H1 (cell line): ENCODE data around the gene MAGI2. TPM values are rescaled to one million over a fixed set of nuclear protein-coding genes. Genes with fewer than 3 reads are reported as not detected.

ENCODE experiments used
- CTCF ChIA-PET: fragments of 300-600 bp; sonication (Branson Sonifier 250); formaldehyde crosslinking; loops from one replicate; lab custom pipeline; 2021; ENCODE audit not compliant: partially characterized antibody; lab: Charles Lee
- POLR2A ChIA-PET: fragments of 300-600 bp; sonication (Branson Sonifier 250); formaldehyde crosslinking; loops from one replicate; lab custom pipeline; 2021; ENCODE audit warnings: inconsistent platforms; ENCODE audit not compliant: partially characterized antibody; lab: Charles Lee
- DNase-seq, 2 experiments: peaks; one replicate each; pipeline versions ENCODE4 v3.0.0 to v3.0.0-alpha.2; 2010 to 2022; ENCODE audit warnings: low spot score in 2 of 2, low read depth in 1 of 2, mixed read lengths in 1 of 2
- FAIRE-seq: peaks from 2 replicates; lab custom pipeline; 2011; peaks lifted over from hg19 to GRCh38; lab: Jason Lieb, UNC
- H2AFZ ChIP-seq: 2 replicates; pipeline ENCODE4 v1.8.1; 2012; ENCODE audit warnings: low read length, inconsistent platforms
- H2AK5ac ChIP-seq: 2 replicates; pipeline ENCODE4 v1.6.1; 2013; ENCODE audit warnings: low read depth, low read length
- H2BK120ac ChIP-seq: replicated peaks from 2 replicates; pipeline ENCODE3; 2013; ENCODE audit warnings: low read depth, low read length, inconsistent platforms
- H2BK12ac ChIP-seq: 2 replicates; pipeline ENCODE4 v1.6.1; 2013; ENCODE audit warnings: low read depth, low read length
- H2BK15ac ChIP-seq: 2 replicates; pipeline ENCODE4 v1.6.1; 2013; ENCODE audit warnings: low read length
- H2BK20ac ChIP-seq: 2 replicates; pipeline ENCODE4 v1.6.1; 2013; ENCODE audit warnings: low read length
- H2BK5ac ChIP-seq: 2 replicates; pipeline ENCODE4 v1.6.1; 2013; ENCODE audit warnings: low read depth, low read length
- H3K14ac ChIP-seq: 2 replicates; pipeline ENCODE4 v1.6.1; 2013; ENCODE audit warnings: inconsistent platforms; ENCODE audit not compliant: insufficient read length
- H3K18ac ChIP-seq: 2 replicates; pipeline ENCODE4 v1.6.1; 2013; ENCODE audit warnings: low read length; ENCODE audit errors: extremely low read depth
- H3K23ac ChIP-seq: 2 replicates; pipeline ENCODE4 v1.6.1; 2013; ENCODE audit warnings: inconsistent platforms; ENCODE audit not compliant: insufficient read length
- H3K23me2 ChIP-seq: 2 replicates; pipeline ENCODE4 v1.6.1; 2013; ENCODE audit warnings: low read depth, low read length
- H3K27ac ChIP-seq: 2 replicates; pipeline ENCODE4 v1.6.1; 2011; ENCODE audit warnings: low read depth, low read length, inconsistent platforms
- H3K27me3 ChIP-seq, 4 experiments: replicated peaks in 1 of 4; 1 replicate in 1 of 4; 2 replicates in 3 of 4; pipeline versions ENCODE4 v1.6.1 to v1.8.1; 2011 to 2013; ENCODE audit warnings: low read length in 3 of 4, mild to moderate bottlenecking in 3 of 4, inconsistent platforms in 2 of 4, mixed read lengths in 2 of 4, moderate library complexity in 1 of 4; ENCODE audit not compliant: control insufficient read depth in 3 of 4, insufficient read depth in 3 of 4; ENCODE audit errors: extremely low read depth in 1 of 4
- H3K36me3 ChIP-seq, 4 experiments: 2 replicates each; pipeline versions ENCODE4 v1.6.1 to v1.8.1; 2011 to 2013; ENCODE audit warnings: mild to moderate bottlenecking in 4 of 4, low read length in 3 of 4, moderate library complexity in 2 of 4, control low read depth in 1 of 4, inconsistent platforms in 1 of 4; ENCODE audit not compliant: insufficient read depth in 4 of 4, control insufficient read depth in 2 of 4
- H3K4ac ChIP-seq: replicated peaks from 2 replicates; pipeline ENCODE3; 2013; ENCODE audit warnings: low read length, low read depth, mixed read lengths, inconsistent platforms; ENCODE audit not compliant: insufficient read length
- H3K4me1 ChIP-seq, 4 experiments: replicated peaks in 1 of 4; 1 replicate in 1 of 4; 2 replicates in 3 of 4; pipeline versions ENCODE4 v1.6.1 to v1.8.1; 2011 to 2013; ENCODE audit warnings: low read length in 3 of 4, inconsistent platforms in 2 of 4, mixed read lengths in 1 of 4; ENCODE audit not compliant: insufficient read depth in 4 of 4, control insufficient read depth in 3 of 4
- H3K4me2 ChIP-seq, 2 experiments: 2 replicates each; pipeline versions ENCODE4 v1.6.1 to v1.8.1; 2011 to 2013; ENCODE audit warnings: low read depth in 2 of 2, low read length in 2 of 2, control low read depth in 1 of 2, inconsistent platforms in 1 of 2, mild to moderate bottlenecking in 1 of 2; ENCODE audit not compliant: insufficient read depth in 1 of 2
- H3K4me3 ChIP-seq, 4 experiments: fragments of 200-600, 300-600 bp in 1 of 4; sonication (generic), shearing (Covaris generic), sonication (Bioruptor Twin) in 1 of 4; 2 replicates each; pipeline versions ENCODE4 v1.5.1 to v1.8.1; 2011 to 2016; ENCODE audit warnings: low read length in 4 of 4, low read depth in 3 of 4, control low read depth in 2 of 4, inconsistent platforms in 2 of 4, mild to moderate bottlenecking in 2 of 4, mixed read lengths in 1 of 4, moderate library complexity in 1 of 4; ENCODE audit not compliant: insufficient read depth in 2 of 4; ENCODE audit errors: extremely low read depth in 1 of 4
- H3K56ac ChIP-seq: replicated peaks from 2 replicates; pipeline ENCODE3; 2013; ENCODE audit warnings: low read depth, mild to moderate bottlenecking, mixed read lengths, low read length, inconsistent platforms; ENCODE audit not compliant: insufficient read length
- H3K79me1 ChIP-seq: 2 replicates; pipeline ENCODE4 v1.6.1; 2013; ENCODE audit warnings: low read depth, low read length, control low read depth
- H3K79me2 ChIP-seq, 2 experiments: 2 replicates each; pipeline versions ENCODE4 v1.6.1 to v1.8.1; 2012 to 2013; ENCODE audit warnings: low read length in 2 of 2, mild to moderate bottlenecking in 2 of 2, inconsistent platforms in 1 of 2; ENCODE audit not compliant: insufficient read depth in 2 of 2, control insufficient read depth in 1 of 2
- H3K9ac ChIP-seq, 4 experiments: replicated peaks in 1 of 4; 1 replicate in 1 of 4; 2 replicates in 3 of 4; pipeline versions ENCODE4 v1.6.1 to v1.8.1; 2011 to 2013; ENCODE audit warnings: low read depth in 3 of 4, low read length in 3 of 4, control low read depth in 2 of 4, mild to moderate bottlenecking in 2 of 4, moderate library complexity in 2 of 4, inconsistent platforms in 1 of 4; ENCODE audit errors: extremely low read depth in 1 of 4
- H3K9me3 ChIP-seq, 2 experiments: 2 replicates each; pipeline versions ENCODE4 v1.6.1 to v1.8.1; 2012 to 2013; ENCODE audit warnings: mild to moderate bottlenecking in 2 of 2, moderate library complexity in 2 of 2, control low read depth in 1 of 2, inconsistent platforms in 1 of 2, low read depth in 1 of 2, low read length in 1 of 2, mixed read lengths in 1 of 2; ENCODE audit not compliant: insufficient read depth in 2 of 2
- H4K20me1 ChIP-seq, 2 experiments: replicated peaks in 1 of 2; 2 replicates each; pipeline versions ENCODE3 to v1.8.1; 2011 to 2013; ENCODE audit warnings: inconsistent platforms in 2 of 2, low read length in 2 of 2, mild to moderate bottlenecking in 1 of 2; ENCODE audit not compliant: insufficient read depth in 2 of 2, control insufficient read depth in 1 of 2
- H4K5ac ChIP-seq: 2 replicates; pipeline ENCODE4 v1.6.1; 2013; ENCODE audit warnings: low read length, low read depth, mixed read lengths, inconsistent platforms; ENCODE audit not compliant: insufficient read length
- H4K8ac ChIP-seq: 2 replicates; pipeline ENCODE4 v1.8.0; 2013; ENCODE audit warnings: mild to moderate bottlenecking, moderate library complexity, low read length, inconsistent platforms; ENCODE audit not compliant: insufficient read depth; ENCODE audit errors: extremely low read depth
- H4K91ac ChIP-seq: replicated peaks from 2 replicates; pipeline ENCODE3; 2013; ENCODE audit warnings: low read length, mixed read lengths, inconsistent platforms; ENCODE audit not compliant: insufficient read length
- ASH2L ChIP-seq: fragments of 200-600, 300-600 bp; sonication (generic); IDR thresholded peaks from one replicate; pipeline ENCODE4 v1.7.1; 2017; ENCODE audit warnings: low read length
- CEBPB ChIP-seq: IDR thresholded peaks from 2 replicates; pipeline ENCODE4 v1.6.1; 2012; ENCODE audit warnings: low read depth, low read length
- CREB1 ChIP-seq: IDR thresholded peaks from 2 replicates; pipeline ENCODE4 v1.6.1; 2012; ENCODE audit warnings: inconsistent platforms
- CTBP2 ChIP-seq: IDR thresholded peaks from 2 replicates; pipeline ENCODE4 v1.7.0; 2011; ENCODE audit warnings: borderline replicate concordance, mild to moderate bottlenecking, moderate library complexity, mixed read lengths, low read length; ENCODE audit not compliant: insufficient read depth, insufficient read length
- EGR1 ChIP-seq: IDR thresholded peaks from 2 replicates; pipeline ENCODE4 v1.6.1; 2011; ENCODE audit warnings: low read depth, low read length, borderline replicate concordance
- FOSL1 ChIP-seq: IDR thresholded peaks from 2 replicates; pipeline ENCODE4 v1.6.1; 2011; ENCODE audit warnings: mild to moderate bottlenecking, low read depth, low read length, moderate library complexity; ENCODE audit not compliant: insufficient read depth
- HDAC6 ChIP-seq: IDR thresholded peaks from one replicate; pipeline ENCODE4 v1.7.1; 2012; ENCODE audit warnings: low read depth, mild to moderate bottlenecking, inconsistent platforms, low read length, moderate library complexity
- KDM4A ChIP-seq: IDR thresholded peaks from one replicate; pipeline ENCODE4 v1.7.1; 2012; ENCODE audit warnings: low read depth, mild to moderate bottlenecking, moderate library complexity, low read length, inconsistent platforms; ENCODE audit not compliant: severe bottlenecking
- SP2 ChIP-seq: IDR thresholded peaks from 2 replicates; pipeline ENCODE4 v1.6.1; 2012; ENCODE audit warnings: mild to moderate bottlenecking, low read length, inconsistent platforms
- SUZ12 ChIP-seq: fragments of 200-600 bp; sonication (generic); IDR thresholded peaks from 2 replicates; pipeline ENCODE4 v1.6.1; 2012; ENCODE audit warnings: mild to moderate bottlenecking, inconsistent platforms, low read length, moderate library complexity, mixed read lengths
- TAF7 ChIP-seq: optimal IDR thresholded peaks from 2 replicates; pipeline ENCODE3; 2011; ENCODE audit warnings: low read depth, mild to moderate bottlenecking, inconsistent platforms, low read length, moderate library complexity, borderline replicate concordance
- TCF12 ChIP-seq: IDR thresholded peaks from 2 replicates; pipeline ENCODE4 v1.6.1; 2011; ENCODE audit warnings: low read depth, mild to moderate bottlenecking, low read length
- WGBS, 2 experiments: shearing (Covaris generic) in 1 of 2; methylation state at CpG; one replicate each; pipeline versions ENCODE4 v1.1.6 to v1.1.7; 2013 to 2015; ENCODE audit warnings: low lambda C conversion rate in 2 of 2, mixed read lengths in 2 of 2, inconsistent platforms in 1 of 2, low coverage in 1 of 2, missing lambda C conversion rate in 1 of 2; ENCODE audit not compliant: insufficient replicate concordance in 2 of 2, insufficient coverage in 1 of 2, insufficient read length in 1 of 2; ENCODE audit errors: extremely low coverage in 1 of 2, missing lambda C conversion rate in 1 of 2; 5-methylcytosine and 5-hydroxymethylcytosine counted together
- polyA plus RNA-seq, 7 experiments: library from polyadenylated mRNA; depleted of rRNA in 3 of 7; stranded (reverse) in 5 of 7; unstranded in 2 of 7; fragments of >200 nt in 5 of 7; fragments of 200-250 nt in 2 of 7; gene quantifications; 1 replicate in 5 of 7; 2 replicates in 1 of 7; 4 replicates in 1 of 7; pipeline versions ENCODE4 v1.2.1 to v1.2.3, GENCODE V29; 2011 to 2013; ENCODE audit warnings: missing spikeins in 2 of 7, mixed read lengths in 2 of 7
- total RNA-seq: library from RNA; stranded (reverse); fragmentation: NEBNext Ultra II Directional; extraction: Animal tissue kit (Norgen Biotek cat#: 25700); gene quantifications from 2 replicates; pipeline ENCODE4 v1.2.1, GENCODE V29; 2021
- TF ChIP-seq, protein P1 (sequence below): IDR thresholded peaks from 2 replicates; pipeline ENCODE4 v1.6.1; 2011; ENCODE audit warnings: low read depth, mild to moderate bottlenecking, low read length; ENCODE audit not compliant: insufficient read depth
- TF ChIP-seq, protein P2 (sequence below): IDR thresholded peaks from 2 replicates; pipeline ENCODE4 v1.6.1; 2012; ENCODE audit warnings: inconsistent platforms

Gene MAGI2
- total and polyA plus RNA-seq, 2 of the 8 experiments (the other 6 are each of a cell fraction or from before 2014, with no cell fraction given) = 6.0 to 27.3 TPM

DNA sequence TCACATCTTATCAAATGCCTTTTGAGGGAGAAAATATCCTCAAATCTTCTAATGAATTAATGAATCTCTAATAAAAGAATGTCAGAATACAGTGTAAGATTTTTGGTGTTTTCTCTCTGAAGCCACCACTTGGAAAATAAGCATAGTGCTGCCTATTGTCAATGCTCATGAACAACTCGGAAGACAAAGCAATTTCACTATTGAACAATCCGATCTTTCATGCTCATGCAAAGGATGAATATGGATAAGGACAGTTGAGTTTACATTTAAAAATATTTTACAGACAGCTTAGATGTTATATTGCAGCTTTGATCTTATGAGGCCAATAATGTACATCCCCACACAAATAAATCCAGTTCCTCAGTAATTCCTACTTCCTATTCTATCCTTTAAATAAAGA lies 40.6 kb downstream of the MAGI2 start:
- Histone ChIP-seq H3K4ac (no peak overlapping the region), H3K4me1 (no peaks in the 10 kb centered on the region), H3K36me3 (no peaks in the 10 kb centered on the region), H3K4me2 (no peak overlapping the region), H3K9me3 (no peaks in the 10 kb centered on the region), H2BK5ac (no peak overlapping the region), H3K4me3 (no peak overlapping the region), H3K79me1 (no peaks in the 10 kb centered on the region), H4K20me1 (no peaks in the 10 kb centered on the region), H3K27ac (no peak overlapping the region), H2BK12ac (no peak overlapping the region), H3K79me2 (no peaks in the 10 kb centered on the region), H2AK5ac (no peak overlapping the region), H2AFZ (no peak overlapping the region), H3K18ac (no peak overlapping the region), H2BK20ac (no peak overlapping the region), H3K23ac (no peak overlapping the region), H2BK15ac (no peak overlapping the region), H2BK120ac (no peak overlapping the region), H3K14ac (no peak overlapping the region), H4K91ac (no peak overlapping the region), H4K8ac (no peak overlapping the region), H3K23me2 (no peaks in the 10 kb centered on the region), H3K27me3 (no peaks in the 10 kb centered on the region), H4K5ac (no peak overlapping the region), H3K56ac (no peak overlapping the region), H3K9ac (no peak overlapping the region)
- POLR2A ChIA-PET = no interaction called here
- DNase-seq (no peak), FAIRE-seq (no peak)
- CTCF ChIA-PET = interaction anchor here (0.6 kb wide), 1 partner anchor 12 kb away, joined by 3 read pairs; no protein-coding TSS in a partner anchor
- 73% methylated on average over 2 of the region's 2 CpGs; no CpG with 5 or more reads in 1 of the 2 experiments for WGBS, 2 experiments
- TF ChIP-seq, protein P1, sequence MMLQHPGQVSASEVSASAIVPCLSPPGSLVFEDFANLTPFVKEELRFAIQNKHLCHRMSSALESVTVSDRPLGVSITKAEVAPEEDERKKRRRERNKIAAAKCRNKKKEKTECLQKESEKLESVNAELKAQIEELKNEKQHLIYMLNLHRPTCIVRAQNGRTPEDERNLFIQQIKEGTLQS = no peak
- no peak for TF ChIP-seq KDM4A
- TF ChIP-seq SP2 = no peak
- TF ChIP-seq CEBPB = no peak
- no peak for TF ChIP-seq TCF12
- TF ChIP-seq HDAC6 = no peak
- no peak for TF ChIP-seq ASH2L
- no peak for TF ChIP-seq FOSL1
- no peak for TF ChIP-seq TAF7
- no peak for TF ChIP-seq EGR1
- TF ChIP-seq, protein P2, sequence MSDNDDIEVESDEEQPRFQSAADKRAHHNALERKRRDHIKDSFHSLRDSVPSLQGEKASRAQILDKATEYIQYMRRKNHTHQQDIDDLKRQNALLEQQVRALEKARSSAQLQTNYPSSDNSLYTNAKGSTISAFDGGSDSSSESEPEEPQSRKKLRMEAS = no peak
- no peak for TF ChIP-seq CREB1
- no peak for TF ChIP-seq SUZ12
- TF ChIP-seq CTBP2 = no peak
